ENCODE results near the gene PGM1. TPM values are rescaled to one million over a fixed set of nuclear protein-coding genes. Genes with fewer than 3 reads are reported as not detected.
A peak's percentile ranks its signal among the peaks of the same experiment; 100 is the strongest.

Gene PGM1
- total and polyA plus RNA-seq, 10 of the 15 experiments (the other 5 are each of a cell fraction or from before 2014, with no cell fraction given), result 22.5 to 72.6 (median 50.8) TPM

- no peak for TF ChIP-seq SKIL (IDR thresholded peaks at IDR 0.05; ENCODE audit: low read depth, poor library complexity, severe bottlenecking)
These were observed 37.7 kb upstream of the PGM1 start (continued) for GRCh38 chr1:63555480-63555879.

GRCh38 chr1:63557365-63557987 is 35.7 kb upstream of the PGM1 start:
- in situ Hi-C loops (cut with MboI), result no loop called here
- no peak overlapping the region for H3K4me2 ChIP-seq (ENCODE audit: control insufficient read depth, insufficient read depth)
- no peak overlapping the region for H3K9ac ChIP-seq (ENCODE audit: control insufficient read depth, insufficient read depth, low read length)
- no peak overlapping the region for H3K27ac ChIP-seq (ENCODE audit: control insufficient read depth, insufficient read depth)
- H4K20me1 ChIP-seq (ENCODE audit: control insufficient read depth, insufficient read depth), result no peaks in the 10 kb centered on the region
- ChIA-PET POLR2A (interaction anchor here (0.6 kb wide), 1 partner anchor 12 kb away, joined by 3 read pairs; no protein-coding TSS in a partner anchor), SMC1A (ENCODE audit: uncharacterized antibody, unreplicated experiment) (interaction anchor here (0.6 to 3.3 kb wide), 17 partner anchors 10 to 689 kb away, joined by 3 to 22 read pairs (median 4); partner anchors contain the start of gene PGM1), RAD21 (ENCODE audit: unreplicated experiment) (interaction anchor here (0.7 to 3.2 kb wide), 13 partner anchors 9 to 689 kb away, joined by 3 to 15 read pairs (median 4); partner anchors contain the start of gene PGM1), CTCF (interaction anchor here (0.6 to 7.0 kb wide), 29 partner anchors 9 to 693 kb away, joined by 3 to 48 read pairs (median 4); partner anchors contain the start of gene EFCAB7)
- H3K36me3 ChIP-seq (ENCODE audit: control insufficient read depth in 2 of 2, insufficient read depth in 2 of 2, low read length in 1 of 2), result no peaks in the 10 kb centered on the region
- ATAC-seq (peak; percentile 88), FAIRE-seq (peak; percentile 73), DNase-seq (ENCODE audit: low read depth, low spot score) (no peak)
- no peak overlapping the region for H3K4me3 ChIP-seq
- no TSS peak for BruUV-seq (replicated peaks)
- no peaks in the 10 kb centered on the region for H3K9me3 ChIP-seq (replicated peaks; ENCODE audit: control insufficient read depth, insufficient read depth, low read length)
- H3K79me2 ChIP-seq (ENCODE audit: control insufficient read depth, insufficient read depth, low read length), result no peaks in the 10 kb centered on the region
- H3K27me3 ChIP-seq (replicated peaks in 1 of 2; ENCODE audit: control insufficient read depth in 2 of 2, insufficient read depth in 2 of 2, low read length in 1 of 2), result no peaks in the 10 kb centered on the region
- H3K4me1 ChIP-seq (ENCODE audit: control insufficient read depth, insufficient read depth, low read length), result no peaks in the 10 kb centered on the region
- H2AFZ ChIP-seq (ENCODE audit: control insufficient read depth, low read depth, low read length), result peak overlapping the region; percentile 66
- intact Hi-C loops (cut with micrococcal nuclease; ENCODE audit: unreplicated experiment), result no loop called here
- 41% methylated on average over 6 of the region's 6 CpGs for WGBS (ENCODE audit: insufficient coverage, insufficient replicate concordance, low lambda C conversion rate, missing lambda C conversion rate)
- TF ChIP-seq MTA3 (IDR thresholded peaks at IDR 0.05; ENCODE audit: borderline replicate concordance, low read length) (no peak), SMC3 (IDR thresholded peaks at IDR 0.05; ENCODE audit: borderline replicate concordance, low read length) (peak; percentile 27; the same call in 1 of the 2 replicates), SKIL (IDR thresholded peaks at IDR 0.05; ENCODE audit: low read depth, poor library complexity, severe bottlenecking) (no peak), ZNF24 (IDR thresholded peaks at IDR 0.05) (no peak), RUNX3 (IDR thresholded peaks at IDR 0.05; ENCODE audit: low read length) (peak; percentile 87), CTCF (IDR thresholded peaks at IDR 0.05 in 2 of 3, conservative IDR thresholded peaks at IDR 0.05 in 1 of 3; ENCODE audit: control insufficient read depth in 2 of 3, extremely low read depth in 1 of 3, insufficient read depth in 1 of 3, low read depth in 3 of 3, low read length in 3 of 3) (peak; percentile 45 to 64 (median 55)), ZBTB11 (CRISPR knock-in tag; IDR thresholded peaks at IDR 0.05) (no peak), RAD21 (IDR thresholded peaks at IDR 0.05; ENCODE audit: insufficient read depth, low read depth, low read length) (peak; percentile 63), CBFB (IDR thresholded peaks at IDR 0.05; ENCODE audit: low read depth) (peak; percentile 57; the same call in 1 of the 2 replicates), ESRRA (IDR thresholded peaks at IDR 0.05; ENCODE audit: low read length) (no peak), IRF4 (IDR thresholded peaks at IDR 0.05; ENCODE audit: low read depth, low read length) (no peak)

Measured in GM12878 (cell line).